NOMO-1 treated with dmso at 0.1 percent for 144 hours (cell line): Measurements from ENCODE around the gene SPARCL1.
"Not testable (repeated sequence)": the region's sequence is repeated elsewhere in the genome, so short reads cannot be mapped to it uniquely, and the experiment has no call there.

Source experiments
- DNase-seq: peaks from one replicate; lab custom pipeline; 2025; ENCODE audit not compliant: unreplicated experiment; lab: John Stamatoyannopoulos, UW

The SPARCL1 gene, protein sequence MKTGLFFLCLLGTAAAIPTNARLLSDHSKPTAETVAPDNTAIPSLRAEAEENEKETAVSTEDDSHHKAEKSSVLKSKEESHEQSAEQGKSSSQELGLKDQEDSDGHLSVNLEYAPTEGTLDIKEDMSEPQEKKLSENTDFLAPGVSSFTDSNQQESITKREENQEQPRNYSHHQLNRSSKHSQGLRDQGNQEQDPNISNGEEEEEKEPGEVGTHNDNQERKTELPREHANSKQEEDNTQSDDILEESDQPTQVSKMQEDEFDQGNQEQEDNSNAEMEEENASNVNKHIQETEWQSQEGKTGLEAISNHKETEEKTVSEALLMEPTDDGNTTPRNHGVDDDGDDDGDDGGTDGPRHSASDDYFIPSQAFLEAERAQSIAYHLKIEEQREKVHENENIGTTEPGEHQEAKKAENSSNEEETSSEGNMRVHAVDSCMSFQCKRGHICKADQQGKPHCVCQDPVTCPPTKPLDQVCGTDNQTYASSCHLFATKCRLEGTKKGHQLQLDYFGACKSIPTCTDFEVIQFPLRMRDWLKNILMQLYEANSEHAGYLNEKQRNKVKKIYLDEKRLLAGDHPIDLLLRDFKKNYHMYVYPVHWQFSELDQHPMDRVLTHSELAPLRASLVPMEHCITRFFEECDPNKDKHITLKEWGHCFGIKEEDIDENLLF

DNA sequence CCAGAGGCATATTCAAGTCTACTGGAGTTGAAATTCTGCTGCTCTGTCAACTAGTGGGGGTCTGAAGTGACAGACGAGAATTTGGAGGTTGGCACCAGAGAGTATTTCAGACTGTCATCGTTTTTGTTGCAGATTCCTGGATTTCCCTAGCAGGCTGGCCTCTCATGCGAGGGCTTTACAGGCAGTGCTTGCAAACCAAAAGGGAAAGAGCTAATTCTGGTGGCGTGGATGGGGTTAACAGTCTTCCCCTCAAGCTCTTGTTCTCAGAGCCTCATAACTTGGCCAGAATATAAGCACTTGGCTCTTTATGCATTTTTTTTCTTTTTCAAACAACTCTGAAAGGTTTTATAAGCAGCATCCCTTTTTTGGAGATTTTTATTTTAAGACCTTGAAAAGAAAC, at the start of gene SPARCL1:
TSS of gene SPARCL1 (minus strand) at position 190 of the 400 bp plus-strand sequence. CDS start 29,802 bp downstream, outside the sequence.
- no peak for DNase-seq

DNA sequence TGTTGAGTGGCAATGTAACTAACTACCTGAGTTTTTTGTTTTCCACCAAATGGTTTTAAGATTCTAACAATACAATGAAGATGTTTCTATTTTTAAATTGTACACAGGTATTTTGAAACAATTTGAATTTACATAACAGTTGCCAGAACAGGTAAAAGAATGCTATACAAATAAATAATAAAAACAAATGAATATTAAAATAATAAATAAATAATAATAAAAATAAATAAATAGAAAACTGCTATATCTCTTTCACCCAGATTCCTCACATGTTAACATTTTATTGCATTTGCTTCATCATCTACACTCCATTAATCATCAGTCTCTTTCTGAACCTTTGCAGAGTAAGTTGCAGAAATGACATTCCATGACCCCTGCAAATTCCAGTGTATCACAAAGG, 46.8 kb upstream of the SPARCL1 start:
- DNase-seq = no peak

DNA sequence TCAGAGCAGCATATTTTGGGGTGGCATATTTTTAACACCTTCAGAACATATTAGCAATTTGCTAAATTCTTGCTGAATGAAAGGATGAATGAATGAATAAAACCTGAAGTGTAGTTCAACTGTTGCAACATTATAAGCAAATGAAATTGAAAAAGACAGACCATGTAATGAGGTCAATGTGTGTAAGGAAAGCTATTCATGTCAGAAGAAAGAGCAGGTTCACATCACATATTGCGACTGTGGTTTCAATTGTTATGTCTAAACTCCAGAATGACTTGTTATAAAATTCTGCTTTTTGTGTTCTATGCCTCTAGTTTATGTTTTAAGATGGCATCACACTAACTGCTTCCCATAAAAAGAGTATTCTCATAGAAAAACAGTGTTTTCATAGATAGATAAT, 46.2 kb upstream of the SPARCL1 start:
- DNase-seq = no peak

DNA sequence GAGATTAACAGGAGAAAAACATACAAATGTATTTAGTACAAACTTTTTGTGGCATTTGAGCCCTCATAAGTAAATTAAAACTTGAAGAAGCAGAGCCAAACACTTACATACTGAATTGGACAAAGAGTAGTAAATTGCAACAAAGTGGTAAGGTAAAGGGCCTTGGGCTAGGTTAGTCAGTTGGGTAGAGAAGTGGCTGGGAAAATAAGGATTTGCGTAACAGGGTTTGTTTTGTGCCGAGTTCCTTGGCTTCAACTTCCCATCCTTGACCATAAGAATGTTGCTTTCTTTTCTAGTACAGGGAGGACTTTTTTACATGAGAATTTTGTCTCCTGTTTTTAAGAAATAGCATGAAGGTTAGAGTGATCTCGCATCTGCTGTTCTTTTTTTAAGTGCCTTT, 45.8 kb upstream of the SPARCL1 start:
- no peak for DNase-seq

DNA sequence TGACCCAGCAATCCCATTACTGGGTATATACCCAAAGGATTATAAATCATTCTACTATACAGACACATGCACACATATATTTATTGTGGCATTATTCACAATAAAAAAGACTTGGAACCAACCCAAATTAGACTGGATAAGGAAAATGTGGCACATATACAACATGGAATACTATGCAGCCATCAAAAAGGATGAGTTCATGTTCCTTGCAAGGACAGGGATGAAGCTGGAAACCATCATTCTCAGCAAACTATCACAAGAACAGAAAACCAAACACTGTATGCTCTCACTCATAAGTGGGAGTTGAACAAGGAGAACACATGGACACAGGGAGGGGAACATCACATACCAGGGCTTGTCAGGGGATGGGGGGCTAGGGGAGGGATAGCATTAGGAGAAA, 45.2 kb upstream of the SPARCL1 start:
- not testable (repeated sequence) for DNase-seq

DNA sequence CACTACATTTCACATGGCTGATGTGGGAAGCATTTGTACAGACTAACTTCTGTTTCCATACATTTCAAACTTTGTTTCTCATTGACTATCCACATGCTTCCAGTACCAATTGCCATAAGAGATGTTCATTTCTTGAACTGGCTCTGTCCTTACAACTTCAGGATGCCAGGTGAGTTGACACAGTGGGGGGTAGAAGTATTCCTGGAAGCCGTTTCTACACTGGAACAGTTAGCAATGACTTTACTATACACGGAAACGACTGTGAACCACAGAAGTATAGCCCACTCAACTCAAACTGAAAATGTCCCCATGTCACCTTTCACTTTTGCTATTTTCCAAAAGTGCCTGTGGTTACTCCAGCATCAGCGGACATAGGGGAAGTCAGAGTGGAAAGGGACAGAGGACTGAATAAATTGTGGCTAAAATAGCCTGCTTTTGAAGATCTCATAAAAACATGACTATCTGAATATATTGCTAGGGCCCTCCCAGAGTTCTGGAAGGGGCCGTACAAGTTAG, 41.2 kb upstream of the SPARCL1 start:
- DNase-seq = no peak

DNA sequence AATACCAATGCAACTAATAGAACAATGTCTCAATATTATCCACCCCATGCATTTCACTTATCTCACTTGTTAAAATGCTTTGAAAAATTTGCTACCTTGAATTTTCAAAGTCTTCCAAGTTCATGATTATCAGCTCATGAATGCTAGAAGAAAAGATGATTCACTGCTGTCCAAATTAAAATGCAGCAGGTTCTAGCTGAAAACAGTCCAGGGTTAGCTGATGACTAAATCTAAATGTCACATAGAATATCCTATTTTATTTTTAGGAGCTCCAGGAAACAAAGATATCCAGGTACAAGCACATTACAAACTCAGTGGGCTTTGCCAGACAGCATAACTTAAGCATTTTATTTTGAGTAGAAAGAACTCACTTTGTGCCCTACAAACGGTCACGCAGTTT, 38.0 kb upstream of the SPARCL1 start:
- no peak for DNase-seq

DNA sequence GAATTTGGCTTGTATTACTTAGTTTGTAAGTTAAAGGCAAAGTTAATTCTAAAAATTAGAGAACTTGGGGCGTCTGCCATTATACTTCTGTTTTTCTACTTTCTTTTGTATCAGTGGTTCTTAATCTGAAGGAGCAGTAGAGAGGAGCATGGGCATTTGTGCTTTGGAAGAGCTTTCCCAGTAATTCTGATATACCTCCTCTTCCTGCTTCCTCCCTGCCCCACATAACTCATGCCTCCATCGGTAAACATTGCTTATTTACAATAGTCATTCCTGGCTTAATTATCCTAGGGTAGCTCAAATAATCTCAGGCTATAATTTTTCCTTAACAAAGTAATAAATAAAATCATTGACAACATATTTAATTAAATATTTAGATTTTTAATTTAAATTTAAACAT, 37.1 kb upstream of the SPARCL1 start:
- DNase-seq = no peak

DNA sequence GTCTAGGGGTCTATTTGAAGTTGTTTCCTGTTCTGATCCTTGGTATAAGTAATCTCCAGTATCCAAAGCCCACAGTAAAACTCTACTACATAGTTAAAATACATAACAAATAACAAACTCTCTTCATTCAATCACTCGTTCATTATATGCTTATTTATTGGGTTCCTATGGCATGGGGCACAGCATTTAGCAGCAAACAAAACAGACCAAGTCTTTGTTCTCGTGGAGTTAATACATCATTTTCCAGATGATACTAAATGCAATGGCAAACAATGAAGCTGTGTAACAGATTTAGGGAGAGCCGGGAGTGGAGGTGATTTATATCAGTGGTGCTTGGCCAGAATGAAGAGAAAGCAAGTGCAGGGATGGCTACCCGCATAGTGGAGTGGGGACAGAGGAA, 36.6 kb upstream of the SPARCL1 start:
- DNase-seq = no peak

DNA sequence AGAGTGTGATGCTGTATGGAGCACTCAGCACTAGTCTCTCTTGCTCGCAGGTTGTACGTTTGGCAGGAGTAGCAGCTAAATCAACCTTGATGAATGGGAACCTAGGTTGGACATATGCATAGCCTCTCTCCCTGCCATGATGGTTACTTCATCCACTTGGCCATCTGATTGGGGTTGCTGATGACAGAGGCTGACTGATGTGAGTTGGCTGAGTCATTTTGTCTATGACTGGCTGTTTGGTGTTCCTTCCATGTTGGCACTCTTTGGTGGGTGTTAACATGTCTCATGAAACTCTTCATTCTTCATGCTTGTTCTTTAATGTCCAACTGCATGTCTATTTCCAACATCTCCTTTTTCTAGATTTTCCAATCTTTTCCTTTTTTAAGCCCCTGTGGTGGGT, 31.6 kb upstream of the SPARCL1 start:
- DNase-seq = no peak

DNA sequence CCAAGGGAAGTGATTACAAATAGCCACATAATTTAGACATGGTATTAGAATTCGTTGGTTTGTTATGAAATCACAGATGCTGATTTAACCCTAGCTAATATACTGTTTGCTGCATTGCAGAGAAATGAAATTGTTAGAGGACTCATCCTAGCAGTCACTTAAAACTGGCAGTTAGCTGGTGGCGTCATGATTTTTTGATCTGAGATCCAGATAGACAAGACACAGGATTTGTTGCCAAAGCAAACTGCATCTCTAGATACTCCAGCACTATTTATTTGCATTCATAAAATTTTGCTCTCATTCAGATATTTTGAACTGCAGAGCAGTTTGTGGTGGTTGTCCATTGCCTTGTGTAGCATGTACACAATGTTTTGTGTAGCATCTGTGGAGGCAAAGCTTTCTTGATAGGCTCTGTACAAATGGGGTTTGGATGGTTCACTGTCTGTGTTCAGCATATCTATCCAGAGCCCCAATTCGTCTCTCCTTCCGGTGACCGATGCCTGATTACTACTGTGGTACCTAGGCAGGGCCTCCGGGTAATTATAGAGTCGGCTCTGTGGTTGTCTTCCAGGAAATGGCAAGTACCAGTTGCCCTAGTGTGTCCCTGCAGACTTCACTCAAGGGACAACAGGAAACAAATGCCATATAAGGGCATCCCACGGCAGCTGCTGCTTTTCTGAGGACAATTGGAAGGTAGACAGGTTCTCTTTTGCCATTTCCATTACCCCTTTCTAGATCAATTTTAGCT, 30.1 kb upstream of the SPARCL1 start:
- peak; percentile 49 for DNase-seq

DNA sequence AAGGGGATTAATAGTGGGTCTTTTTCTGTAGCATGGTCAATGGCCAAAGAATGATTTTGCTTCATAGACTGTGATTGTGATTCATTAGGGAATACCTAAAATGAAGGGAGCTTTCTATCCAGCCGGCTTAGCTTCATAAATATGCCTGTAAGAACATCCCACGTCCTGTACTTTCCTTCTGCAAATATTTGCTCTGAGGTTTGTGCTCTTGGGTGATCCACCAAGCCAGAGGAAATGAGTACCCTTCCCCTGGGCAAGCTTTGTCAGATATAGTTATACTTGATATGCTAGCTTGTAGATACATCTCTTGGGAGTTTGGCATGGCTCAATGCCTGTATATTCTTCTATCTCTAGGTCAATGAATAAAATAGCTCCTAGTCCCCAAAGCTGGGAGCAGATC, 28.2 kb upstream of the SPARCL1 start:
- no peak for DNase-seq

DNA sequence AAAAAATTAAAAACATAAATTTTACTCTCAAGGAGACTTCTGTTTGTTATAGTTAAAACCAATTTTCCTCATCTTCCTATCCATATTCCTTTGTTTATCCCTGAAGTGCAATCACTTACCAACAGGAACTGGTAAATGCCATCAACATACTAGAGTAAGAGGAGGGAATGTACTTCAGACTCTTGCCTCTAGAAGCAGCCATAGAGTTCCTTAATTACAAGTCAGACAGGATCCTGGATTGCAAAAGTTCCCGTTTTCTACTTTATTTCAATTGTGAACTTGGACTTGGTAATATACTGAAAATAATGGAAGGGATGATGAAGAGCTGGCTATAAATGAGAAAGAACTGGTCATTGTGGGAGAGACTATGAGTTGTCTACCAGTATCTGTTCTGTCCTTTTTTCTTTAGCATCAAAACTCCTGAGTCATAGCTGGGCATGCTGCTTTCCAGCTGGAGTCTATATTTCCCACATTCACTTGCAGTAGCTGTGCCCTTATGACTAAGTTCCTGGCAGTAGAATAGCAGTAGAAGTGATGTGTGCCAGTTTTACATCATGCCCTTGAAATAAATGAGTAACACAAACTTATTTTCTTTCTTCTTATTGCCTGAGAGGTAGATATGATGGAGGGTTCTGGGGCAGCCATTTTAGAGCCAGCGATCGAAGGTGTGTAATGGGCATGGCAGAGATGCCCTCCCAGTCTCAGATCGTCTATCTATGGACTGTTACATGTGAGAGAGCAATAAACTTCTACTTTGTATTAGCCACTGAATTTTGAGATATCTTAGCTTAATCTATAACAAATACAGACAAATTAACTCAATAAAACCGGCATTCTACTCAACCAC, 26.8 kb upstream of the SPARCL1 start:
- DNase-seq = no peak

DNA sequence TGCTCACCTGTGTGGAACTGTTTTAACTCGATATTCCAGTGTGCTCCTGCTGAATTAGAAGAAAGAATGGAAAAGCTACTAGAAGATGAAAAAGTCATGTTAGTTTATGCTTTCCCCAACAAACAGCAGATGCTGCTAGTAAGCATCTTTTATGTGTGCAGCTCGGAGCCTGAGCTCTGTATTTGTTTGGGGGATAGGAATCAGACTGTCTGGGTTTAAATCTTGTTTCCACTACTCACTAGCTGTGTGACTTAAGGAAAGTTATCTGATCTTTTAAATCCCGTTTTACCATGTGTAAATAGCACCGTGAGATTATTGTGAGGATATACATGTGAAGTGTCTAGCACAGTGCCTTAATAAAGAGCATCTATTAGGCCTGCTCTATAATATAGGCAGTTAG, 24.0 kb upstream of the SPARCL1 start:
- DNase-seq = no peak

DNA sequence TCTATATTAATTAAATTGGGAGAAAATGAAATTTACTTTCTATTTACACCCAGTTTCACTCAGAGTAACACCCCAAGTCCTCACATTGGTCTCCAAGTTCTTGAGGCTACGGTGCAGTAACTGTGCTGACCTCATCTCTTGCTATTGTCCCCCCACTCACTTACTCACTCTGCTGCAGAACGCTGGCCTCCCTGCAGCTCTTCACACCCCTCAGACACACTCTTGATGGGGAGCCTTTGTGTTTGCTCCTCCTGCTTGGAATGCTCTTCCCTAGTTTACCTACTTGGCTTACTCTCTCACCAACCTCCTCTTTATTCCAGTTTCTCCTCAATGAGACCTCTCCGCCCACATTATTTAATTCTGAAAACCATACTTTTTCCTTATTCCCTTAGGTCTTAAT, 22.2 kb upstream of the SPARCL1 start:
- no peak for DNase-seq

DNA sequence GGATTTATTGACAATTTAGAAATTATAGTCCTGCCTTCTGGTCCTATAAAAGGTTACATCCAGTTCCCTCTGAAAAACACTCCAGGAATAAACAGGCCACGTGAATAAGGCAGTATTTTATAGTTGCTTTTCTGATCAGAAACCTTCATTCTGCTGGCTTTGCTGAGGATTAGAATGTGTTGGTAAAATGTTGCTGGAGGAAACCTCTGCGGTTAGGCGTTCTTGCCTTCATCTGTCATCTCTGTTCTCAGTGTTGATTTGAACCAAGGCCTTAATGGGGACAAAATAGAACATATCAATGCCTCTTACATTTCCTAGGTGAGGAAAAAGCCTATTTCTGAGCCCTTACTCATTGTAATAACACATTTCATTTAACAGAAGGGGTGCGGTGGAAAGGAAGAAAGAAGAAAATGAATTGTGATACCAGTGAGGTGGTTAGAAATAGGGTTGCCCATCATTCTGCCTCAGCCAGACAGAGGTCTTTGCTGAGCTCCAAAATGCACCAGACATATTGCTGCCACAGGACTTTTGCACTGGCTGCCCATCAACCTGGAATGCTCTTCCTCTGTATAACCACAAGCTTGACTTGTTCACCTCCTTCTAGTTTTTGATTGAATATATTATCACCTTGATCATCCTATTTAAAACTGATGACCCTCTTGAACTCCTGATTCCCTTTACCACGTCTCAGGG, 18.0 kb upstream of the SPARCL1 start:
- no peak for DNase-seq

DNA sequence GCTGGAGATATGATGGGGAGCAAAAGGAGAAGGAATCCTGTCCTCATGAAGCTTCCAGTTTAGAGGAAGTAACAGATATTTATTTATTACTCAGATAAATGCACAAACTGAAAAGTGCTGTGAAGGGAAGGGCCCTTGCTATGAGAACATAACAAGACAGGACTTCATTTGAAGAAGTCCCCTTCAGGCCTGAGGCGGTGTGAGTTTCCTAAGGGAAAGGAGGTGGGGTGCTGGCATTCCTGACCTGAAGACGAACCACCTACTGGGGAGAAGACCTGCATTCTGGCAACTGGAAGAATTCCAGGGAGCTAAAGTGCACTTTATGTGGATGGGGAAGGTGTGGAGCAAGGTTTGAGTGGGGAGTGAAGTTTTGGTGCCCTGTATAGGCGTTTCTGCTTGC, 15.9 kb upstream of the SPARCL1 start:
- DNase-seq = no peak

DNA sequence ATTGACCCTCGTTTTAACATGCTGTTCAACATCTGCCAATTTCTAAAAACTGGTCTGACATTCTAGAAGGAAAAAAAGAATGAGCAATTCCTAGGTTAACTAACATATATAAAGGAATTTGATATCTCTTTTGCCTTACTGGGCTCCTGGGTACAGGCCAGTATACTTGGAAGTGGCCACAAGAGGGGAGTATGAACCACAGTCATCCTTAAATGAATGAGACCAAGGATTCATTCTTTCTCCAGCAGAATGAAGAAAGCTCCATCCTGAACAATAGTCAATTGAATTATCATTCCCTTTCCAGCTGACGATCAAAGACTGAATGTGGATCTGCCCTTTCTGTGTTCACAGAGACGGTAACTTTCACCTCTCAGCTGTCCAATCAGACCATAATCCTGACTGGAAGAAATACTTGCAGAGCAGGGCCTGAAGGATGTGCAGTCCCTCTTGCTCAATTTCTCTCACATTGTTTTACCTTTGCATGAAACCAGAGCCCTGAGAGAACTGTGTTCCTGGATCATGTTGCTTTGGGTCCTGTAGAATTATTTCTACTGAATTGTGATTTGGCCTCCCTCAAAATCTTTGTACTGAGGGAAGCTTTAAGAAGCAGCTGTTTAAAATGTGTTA, 14.8 kb upstream of the SPARCL1 start:
- DNase-seq = no peak

DNA sequence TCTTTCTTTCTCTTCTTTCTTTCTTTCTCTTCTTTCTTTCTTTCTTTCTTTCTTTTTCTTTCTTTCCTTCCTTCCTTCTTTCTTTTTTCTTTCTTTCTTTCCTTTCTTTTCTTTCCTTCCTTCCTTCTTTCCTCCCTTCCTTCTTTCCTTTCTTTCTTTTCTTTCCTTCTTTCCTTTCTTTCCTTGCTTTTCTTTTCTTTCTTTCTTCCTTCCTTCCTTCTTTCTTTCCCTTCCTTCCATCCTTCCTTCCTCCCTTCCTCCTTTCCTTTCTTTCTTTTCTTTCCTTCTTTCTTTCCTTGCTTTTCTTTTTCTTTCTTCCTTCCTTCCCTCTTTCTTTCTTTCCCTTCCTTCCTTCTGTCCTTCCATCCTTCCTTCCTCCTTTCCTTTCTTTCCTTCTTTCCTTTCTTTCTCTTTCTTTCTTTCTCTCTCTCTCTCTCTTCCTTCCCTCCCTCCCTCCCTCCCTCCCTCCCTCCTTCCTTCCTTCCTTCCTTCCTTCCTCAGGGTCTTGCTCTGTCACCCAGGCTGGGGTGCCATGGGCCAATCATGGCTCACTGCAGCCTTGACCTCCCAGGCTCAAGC, 13.6 kb upstream of the SPARCL1 start:
- DNase-seq = no peak
